SK-N-MC (cell line): ENCODE results near the gene KDELR1.

Experiments
- EZH2 ChIP-seq: fragments of 200-600 bp; sonication (generic); IDR thresholded peaks from one replicate; pipeline ENCODE4 v1.6.1; 2017; ENCODE audit warnings: antibody characterized with exemption
- FOXP2 ChIP-seq: optimal IDR thresholded peaks from 2 replicates; pipeline ENCODE3; 2011; ENCODE audit warnings: mild to moderate bottlenecking, moderate library complexity; ENCODE audit not compliant: insufficient read depth; ENCODE audit errors: extremely low read length, control extremely low read depth
- POLR2AphosphoS5 ChIP-seq: IDR thresholded peaks from 2 replicates; pipeline ENCODE4 v1.6.1; 2012; ENCODE audit warnings: mild to moderate bottlenecking, low read depth, low read length, borderline replicate concordance

GRCh38 chr19:48342414-48342738 lies 49.0 kb downstream of the KDELR1 start:
- TF ChIP-seq POLR2AphosphoS5 (no peak), EZH2 (no peak), FOXP2 (no peak)
